Heart left ventricle (tissue), 16 donors: ENCODE measurements around the gene PRKCH. TPM values are rescaled to one million over a fixed set of nuclear protein-coding genes. Genes with fewer than 3 reads are reported as not detected.

Experiments
- ATAC-seq, 4 donors: fragments of 200-7000 bp; cut with Tn5 transposase; one replicate each; pipeline ENCODE4 v1.9.1; 2020 to 2022; ENCODE audit warnings: moderate library complexity in 4 of 4, mild to moderate bottlenecking in 3 of 4, moderate number of reproducible peaks in 1 of 4
- DNase-seq, 5 donors: peaks; one replicate each; pipeline ENCODE4 v3.0.0-alpha.2; 2020
- H3K27ac ChIP-seq, 12 donors: fragments of 200-600 bp; sonication (generic) in 4 of 12; one replicate each; pipeline versions ENCODE4 v1.5.0 to v1.8.0; 2016 to 2022; ENCODE audit warnings: mild to moderate bottlenecking in 2 of 12
- H3K27me3 ChIP-seq, 9 donors: fragments of 200-600 bp; sonication (generic) in 2 of 9; one replicate each; pipeline versions ENCODE4 v1.5.1 to v1.8.0; 2016 to 2022; ENCODE audit warnings: mild to moderate bottlenecking in 3 of 9
- H3K36me3 ChIP-seq, 9 donors: fragments of 200-600 bp; sonication (generic) in 2 of 9; one replicate each; pipeline versions ENCODE4 v1.5.0 to v1.8.0; 2018 to 2022; ENCODE audit warnings: mild to moderate bottlenecking in 2 of 9
- H3K4me1 ChIP-seq, 12 donors: fragments of 200-600 bp; sonication (generic) in 4 of 12; one replicate each; pipeline versions ENCODE4 v1.5.0 to v1.8.0; 2016 to 2022; ENCODE audit warnings: mild to moderate bottlenecking in 3 of 12
- H3K4me3 ChIP-seq, 12 donors: fragments of 200-600 bp; sonication (generic) in 4 of 12; one replicate each; pipeline versions ENCODE4 v1.5.0 to v1.8.0; 2017 to 2022; ENCODE audit warnings: mild to moderate bottlenecking in 9 of 12, moderate library complexity in 4 of 12
- H3K9me3 ChIP-seq, 12 donors: fragments of 200-600 bp; sonication (generic) in 4 of 12; one replicate each; pipeline versions ENCODE4 v1.5.0 to v1.8.0; 2016 to 2022; ENCODE audit warnings: mild to moderate bottlenecking in 1 of 12
- CTCF ChIP-seq, 12 donors: fragments of 200-600 bp; sonication (generic) in 4 of 12; IDR thresholded peaks; one replicate each; pipeline versions ENCODE4 v1.5.0 to v1.8.0; 2018 to 2022; ENCODE audit warnings: antibody characterized with exemption in 12 of 12, mild to moderate bottlenecking in 5 of 12
- POLR2A ChIP-seq, 2 donors: fragments of 450-650 bp; IDR thresholded peaks; one replicate each; pipeline ENCODE4 v1.6.1; 2017; ENCODE audit warnings: antibody characterized with exemption in 2 of 2, mild to moderate bottlenecking in 2 of 2, moderate library complexity in 2 of 2
- WGBS, 4 donors: extraction: QIAGEN DNeasy Blood & Tissue Kit in 2 of 4; methylation state at CpG; one replicate each; pipeline versions ENCODE4 v1.1.5 to v1.1.7; 2013 to 2018; 5-methylcytosine and 5-hydroxymethylcytosine counted together
- intact Hi-C, 10 donors: fragments of 100-400 bp; cut with DNase I; formaldehyde crosslinking; loops; one replicate each; pipeline versions ENCODE4 v1.11.1 to v1.14.2; 2022
- polyA plus RNA-seq, 2 donors: library from polyadenylated mRNA; stranded (reverse); fragments of 200-250 nt; gene quantifications; one replicate each; pipeline ENCODE4 v1.2.3, GENCODE V29; 2013
- total RNA-seq, 9 donors: library from RNA; depleted of rRNA in 2 of 9; stranded (reverse); fragments of >200 nt in 2 of 9; fragmentation: NEBNext Ultra II Directional in 3 of 9; extraction: Animal tissue kit (Norgen Biotek cat#: 25700) in 3 of 9; gene quantifications; one replicate each; pipeline versions ENCODE4 v1.1.0 to v1.2.4, GENCODE V29; 2016 to 2023
- donor health status: ischemic (EF 13 %, LVEDD 7.1; RV severe dilation, severe dysfunction).
- donor health status: healthy with polysubstance abuse.
- donor health status: DM: no; HTN: yes; CAD: no.
- donor health status: DM: no; HTN: no; CAD: no.
- donor health status: ischemic (EF 25% LVEDD 6.9; RV normal size, moderate dysfunction).
- donor health status: ischemic (EF 25% LVEDD 5.7; RV mildly dilated, moderate dysfunction).
- donor health status: healthy.
- donor health status: DM: yes; HTN: yes; CAD: no.
- donor health status: ischemic (EF 35%, LVEDD 5.7; RV mildly dilated, moderate dysfunction).
- donor health status: nonischemic (EF 11% LVEDD 7.7; RV severe dilation, severe dysfunction).
- donor health status: DM: yes; HTN: yes; CAD: no.
- donor health status: PGD.
- donor health status: ischemic (EF 29% LVEDD 5.4; RV normal size, mild dysfunction).
- donor health status: nonischemic (EF 23%, LVEDD 6.1; RV moderate dilation, normal function).

The PRKCH gene
- total and polyA plus RNA-seq, 11 donors = 6.1 to 49.2 (median 21.7) TPM

GRCh38 chr14:61596990-61597389 is 275.6 kb downstream of the PRKCH start:
- TF ChIP-seq POLR2A (IDR thresholded peaks at IDR 0.05) (no peak), CTCF (IDR thresholded peaks at IDR 0.05) (no peak)
- Histone ChIP-seq H3K4me3 (no peak overlapping the region), H3K9me3 (peaks cover 0 to 6% (median 0%) of the 10 kb centered on the region in 12 donors), H3K27me3 (no peaks in the 10 kb centered on the region), H3K27ac (no peak overlapping the region), H3K4me1 (peaks cover 0 to 49% (median 12%) of the 10 kb centered on the region in 12 donors), H3K36me3 (no peaks in the 10 kb centered on the region)
- ATAC-seq = no peak
- intact Hi-C loops = no loop called here
- no peak for DNase-seq
- 52 to 63% (median 59%) methylated on average over 5 of the region's 5 CpGs for WGBS, 4 donors

- Histone ChIP-seq H3K27me3 (no peaks in the 10 kb centered on the region), H3K27ac (peak overlapping the region in 10 of 12 donors; percentile 9 to 81 (median 43)), H3K9me3 (no peaks in the 10 kb centered on the region), H3K4me1 (peaks cover 0 to 59% (median 12%) of the 10 kb centered on the region in 12 donors), H3K36me3 (no peaks in the 10 kb centered on the region), H3K4me3 (no peak overlapping the region)
- 0 to 3% (median 2%) methylated on average over 1 of the region's 1 CpG for WGBS, 4 donors
- no peak for TF ChIP-seq POLR2A (IDR thresholded peaks at IDR 0.05)
- TF ChIP-seq CTCF (IDR thresholded peaks at IDR 0.05) = no peak
- DNase-seq = peak in 1 of 5 donors; percentile 49
- peak; percentile 72 to 92 (median 92) for ATAC-seq
- intact Hi-C loops = no loop called here
Measured at GRCh38 chr14:61598980-61599379, 277.6 kb downstream of the PRKCH start.

GRCh38 chr14:61599942-61600341 is 278.6 kb downstream of the PRKCH start:
- peaks cover 0 to 57% (median 12%) of the 10 kb centered on the region in 12 donors for H3K4me1 ChIP-seq
- H3K4me3 ChIP-seq = no peak overlapping the region
- 97 to 100% (median 99%) methylated on average over 1 of the region's 1 CpG for WGBS, 4 donors
- H3K36me3 ChIP-seq = no peaks in the 10 kb centered on the region
- intact Hi-C loops = no loop called here
- H3K27me3 ChIP-seq = no peaks in the 10 kb centered on the region
- H3K27ac ChIP-seq = peak overlapping the region in 2 of 12 donors; percentile 30 to 81
- no peaks in the 10 kb centered on the region for H3K9me3 ChIP-seq
- DNase-seq = no peak
- TF ChIP-seq POLR2A (IDR thresholded peaks at IDR 0.05) (no peak), CTCF (IDR thresholded peaks at IDR 0.05) (no peak)
- no peak for ATAC-seq

Other genes starting within 250 kb of the PRKCH start
- gene TMEM30B, start 40.2 kb upstream of the PRKCH start, total RNA-seq = 1 to 10 TPM in 3 of 9 donors, under 1 TPM in 6; 0.12 to 2.4 (median 0.42) TPM
- under 1 TPM; 0.11 to 0.24 TPM for gene TMEM30B, start 40.2 kb upstream of the PRKCH start, polyA plus RNA-seq